ENCODE results near the gene SEMA3A.
"Not testable (repeated sequence)": the region's sequence is repeated elsewhere in the genome, so short reads cannot be mapped to it uniquely, and the experiment has no call there.

Gene SEMA3A

DNA sequence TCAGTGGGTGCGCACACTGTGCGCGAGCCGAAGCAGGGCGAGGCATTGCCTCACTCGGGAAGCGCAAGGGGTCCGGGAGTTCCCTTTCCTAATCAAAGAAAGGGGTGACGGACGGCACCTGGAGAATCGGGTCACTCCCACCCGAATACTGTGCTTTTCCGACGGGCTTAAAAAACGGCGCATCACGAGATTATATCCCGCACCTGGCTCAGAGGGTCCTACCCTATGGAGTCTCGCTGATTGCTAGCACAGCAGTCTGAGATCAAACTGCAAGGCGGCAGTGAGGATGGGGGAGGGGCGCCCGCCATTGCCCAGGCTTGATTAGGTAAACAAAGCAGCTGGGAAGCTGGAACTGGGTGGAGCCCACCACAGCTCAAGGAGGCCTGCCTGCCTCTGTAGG, 44.2 kb downstream of the SEMA3A start:
- not testable (repeated sequence) for DNase-seq

DNA sequence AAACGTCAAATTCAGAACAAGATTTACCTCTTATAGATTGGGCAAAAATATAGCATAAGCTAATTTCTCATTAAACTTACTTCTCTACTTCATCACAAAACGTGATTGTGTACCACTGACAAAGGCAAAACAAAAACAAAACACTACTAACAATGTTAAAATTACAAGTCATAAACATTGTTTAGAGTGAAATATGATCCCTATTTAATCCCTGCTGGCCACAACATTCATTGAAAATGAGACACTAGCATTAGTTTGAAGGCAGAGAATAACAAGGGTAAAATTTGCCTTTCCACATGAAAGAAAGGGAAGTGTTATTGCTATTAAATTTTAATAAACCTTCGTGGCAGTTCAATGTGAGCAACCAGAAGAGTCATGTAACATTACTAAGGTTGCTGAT, 45.0 kb downstream of the SEMA3A start:
- no peak for DNase-seq

DNA sequence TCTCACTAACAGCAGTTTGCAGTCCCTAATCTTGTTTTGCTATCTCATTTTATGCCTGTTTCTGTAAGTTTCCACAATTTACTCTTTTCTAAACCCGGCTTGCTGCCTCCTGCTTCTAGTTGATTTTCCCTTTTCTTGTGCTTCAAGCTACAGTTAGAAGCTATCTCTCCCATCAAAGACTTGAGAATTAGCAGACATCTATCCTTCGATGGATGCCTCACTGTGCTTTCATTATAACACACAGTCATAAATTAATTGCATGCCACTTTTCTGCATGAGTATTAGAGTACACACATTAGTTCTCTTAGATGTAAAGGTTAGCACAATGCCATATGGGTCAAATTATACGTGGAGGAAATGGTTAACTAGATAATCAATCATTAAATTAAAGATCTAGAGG, 48.7 kb downstream of the SEMA3A start:
- DNase-seq = no peak

DNA sequence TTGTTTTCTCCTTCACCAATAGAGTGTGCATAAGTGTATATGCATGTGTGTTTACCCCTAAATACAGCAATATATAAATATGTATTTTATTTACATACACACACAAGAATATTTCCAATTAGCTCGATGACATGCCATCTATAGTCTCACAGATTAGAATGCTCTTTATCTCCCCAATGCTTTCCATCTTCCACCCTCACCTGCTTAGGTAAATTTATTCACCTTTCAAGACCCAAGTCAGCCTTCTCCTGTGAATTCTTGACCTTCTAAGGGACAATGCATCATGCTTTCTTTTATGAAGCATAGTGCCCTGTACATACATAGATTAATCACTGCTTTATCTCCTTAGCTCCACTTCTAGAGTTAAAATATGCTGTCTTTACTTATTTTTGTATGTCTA, 49.7 kb downstream of the SEMA3A start:
- no peak for DNase-seq

DNA sequence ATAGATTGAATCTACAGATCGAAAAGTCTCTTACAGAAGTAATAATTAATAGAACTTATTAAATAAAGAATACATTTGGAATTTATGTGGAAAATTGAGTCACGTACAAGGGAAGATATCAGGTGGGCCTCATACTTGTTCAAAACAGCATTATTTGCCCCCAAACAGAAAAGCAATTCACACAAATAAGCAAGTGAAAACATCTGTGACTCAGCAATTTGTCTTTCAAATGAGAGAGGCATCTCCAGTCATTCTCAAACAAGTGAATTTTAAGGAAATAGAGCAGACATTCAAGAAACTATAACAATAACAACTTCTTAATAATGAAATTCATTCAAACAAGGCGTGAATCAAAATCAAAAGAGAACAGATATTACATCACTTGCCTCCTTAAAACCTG, 50.1 kb downstream of the SEMA3A start:
- DNase-seq = no peak

DNA sequence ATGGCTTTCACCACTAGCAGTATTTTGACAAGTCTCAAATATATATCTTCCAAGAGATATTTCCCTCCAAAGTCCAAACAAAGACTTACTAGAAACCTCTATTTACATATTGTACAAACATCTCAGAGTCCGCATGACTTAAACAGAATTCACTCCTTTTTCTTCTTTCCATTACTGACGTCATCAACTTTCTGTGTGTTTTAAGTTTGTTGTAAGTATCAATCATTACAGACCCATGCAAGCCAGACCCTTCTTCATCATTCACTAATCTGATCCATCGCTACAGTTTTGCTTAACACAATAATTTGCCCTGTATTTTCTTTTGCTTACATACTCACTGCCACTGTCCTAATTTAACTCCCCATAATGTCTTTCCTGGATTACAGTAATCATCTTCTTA, 51.9 kb downstream of the SEMA3A start:
- DNase-seq = no peak

DNA sequence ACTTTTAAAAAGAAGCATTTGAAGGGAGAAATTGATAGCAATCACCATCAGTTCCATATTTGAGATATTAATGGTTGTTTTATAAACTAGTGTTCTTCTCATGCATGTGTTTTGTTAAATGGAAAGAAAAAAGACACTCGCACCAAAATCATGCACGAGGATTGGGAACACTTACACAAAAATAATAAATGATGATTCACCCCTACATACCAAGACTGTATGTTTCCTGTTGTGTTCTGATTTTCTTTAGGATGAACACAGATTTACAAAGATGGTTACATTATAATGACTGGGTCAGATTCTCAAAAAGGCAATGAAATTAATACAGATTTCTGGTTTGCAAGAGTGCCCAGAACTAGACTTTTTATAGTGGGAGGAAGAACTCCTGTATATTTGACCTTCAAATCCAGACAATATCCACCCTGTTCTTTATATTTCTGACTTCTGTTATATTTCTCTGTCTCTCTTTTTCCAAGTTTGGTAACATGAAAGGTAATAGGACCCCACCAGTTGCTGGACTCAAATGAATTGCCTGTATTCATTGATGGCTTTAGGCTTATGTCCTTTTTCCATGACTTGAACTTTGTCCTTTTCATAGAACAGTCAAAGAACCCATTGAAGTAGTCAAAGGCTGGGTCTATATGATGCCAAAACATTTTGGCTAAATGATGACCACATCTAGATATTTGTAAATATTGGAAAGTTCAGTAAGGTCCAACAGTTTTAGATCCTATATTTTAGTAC, 54.4 kb downstream of the SEMA3A start:
- DNase-seq = no peak

DNA sequence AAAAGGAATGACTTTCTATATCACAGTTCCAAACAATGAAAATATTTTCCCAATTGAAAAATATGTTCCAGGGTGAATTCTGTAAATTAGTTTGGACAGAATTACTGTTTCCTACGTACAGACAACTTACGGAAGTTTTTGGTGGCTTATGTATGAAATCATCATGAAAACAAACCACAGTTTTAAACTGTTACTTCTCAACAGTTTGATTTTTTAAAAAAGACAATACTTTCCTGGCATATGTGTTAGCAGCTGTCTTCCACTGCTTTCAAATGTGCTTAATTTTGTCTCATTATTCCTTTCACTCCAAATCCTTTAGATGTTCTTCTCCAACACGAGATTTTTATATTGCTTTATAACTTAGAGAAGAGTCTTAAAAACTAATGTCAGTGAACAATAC, 56.2 kb downstream of the SEMA3A start:
- no peak for DNase-seq

DNA sequence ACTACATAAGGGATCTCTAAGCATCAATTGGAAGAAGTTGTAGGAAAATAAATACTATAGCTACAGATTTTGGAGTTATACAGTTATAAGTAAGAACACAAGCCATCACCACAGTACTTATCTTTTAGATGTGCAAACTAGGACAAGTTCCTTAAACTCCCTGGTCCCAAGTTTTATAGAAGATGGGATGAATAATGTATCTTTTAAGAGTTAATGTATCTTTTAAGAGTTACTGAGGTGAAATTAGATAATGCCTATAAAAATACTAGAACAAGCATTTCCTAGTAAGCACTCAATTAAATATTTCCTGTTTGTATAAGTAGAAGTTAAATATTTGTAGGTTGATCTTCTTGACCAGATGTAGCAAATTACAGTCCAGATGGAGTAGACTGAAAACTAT, 56.8 kb downstream of the SEMA3A start:
- no peak for DNase-seq

DNA sequence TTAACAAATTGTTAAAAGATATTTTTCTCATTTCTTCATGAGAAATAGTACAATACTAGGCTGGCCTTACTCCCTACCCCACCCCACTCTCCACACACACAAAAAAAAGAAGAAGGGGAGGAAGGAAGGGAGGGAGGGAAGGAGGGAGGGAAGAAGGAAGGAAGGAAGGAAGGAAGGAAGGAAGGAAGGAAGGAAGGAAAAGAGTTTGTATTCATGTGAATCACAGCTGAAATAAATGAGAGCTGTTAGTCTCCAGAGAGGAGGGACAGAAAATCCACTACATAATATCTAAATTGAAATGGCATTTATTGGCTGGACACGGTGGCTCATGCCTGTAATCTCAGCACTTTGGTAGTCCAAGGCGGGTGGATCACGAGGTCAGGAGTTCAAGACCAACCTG, 57.8 kb downstream of the SEMA3A start:
- no peak for DNase-seq

DNA sequence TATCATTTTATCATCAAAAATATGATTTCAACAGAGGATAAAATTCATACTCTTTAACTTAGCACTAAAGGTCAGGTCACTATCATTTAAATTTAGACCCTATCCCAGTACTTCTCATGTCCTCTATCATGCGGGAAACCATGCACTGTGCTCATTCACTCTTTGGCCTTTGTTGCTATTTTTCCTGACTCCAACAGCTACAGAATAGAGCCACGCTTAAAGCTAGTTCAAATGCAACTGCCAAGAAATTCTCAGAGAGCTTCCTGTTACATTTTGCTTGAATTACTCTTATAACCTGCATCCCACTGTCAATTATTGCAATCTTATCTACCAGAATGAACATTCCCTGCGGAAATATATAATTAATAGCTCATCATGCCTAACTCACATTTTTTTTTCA, 58.3 kb downstream of the SEMA3A start:
- DNase-seq = no peak

DNA sequence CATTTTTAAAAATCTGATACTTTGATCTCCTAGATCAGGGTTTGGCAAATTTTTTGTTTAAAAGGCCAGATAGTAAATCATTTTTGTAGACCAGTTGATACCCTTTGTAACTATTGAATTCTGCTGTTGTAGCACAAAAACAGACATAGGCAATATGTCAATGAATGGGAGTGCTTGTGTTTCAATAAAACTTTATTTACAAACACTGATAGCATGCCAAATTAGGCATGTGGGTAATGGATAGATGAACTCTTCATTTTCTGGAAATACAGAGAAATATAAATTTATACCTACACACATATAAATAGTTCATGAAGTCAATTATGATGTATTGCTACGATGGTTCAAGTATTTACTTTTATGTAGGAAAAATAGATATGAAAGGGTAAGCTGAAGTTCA, 60.4 kb downstream of the SEMA3A start:
- no peak for DNase-seq

DNA sequence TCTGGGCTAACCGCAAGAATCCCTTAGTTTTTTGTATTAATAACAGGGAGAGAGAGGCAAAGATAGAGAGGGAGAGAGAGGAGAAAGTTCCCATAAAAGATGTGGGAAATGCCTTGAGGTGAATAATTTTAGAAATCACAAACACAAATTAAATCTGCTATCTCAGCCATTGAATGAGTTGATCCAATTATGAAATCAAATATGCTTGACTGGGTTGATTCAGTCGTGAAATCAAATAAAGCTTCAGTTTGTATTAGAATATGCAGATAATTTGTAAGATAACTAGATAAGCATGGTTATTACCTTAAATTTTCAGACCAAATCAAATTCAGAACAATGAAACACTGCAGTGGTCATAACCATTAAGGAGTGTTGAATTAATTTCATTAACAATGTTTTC, 68.9 kb downstream of the SEMA3A start:
- DNase-seq = no peak

DNA sequence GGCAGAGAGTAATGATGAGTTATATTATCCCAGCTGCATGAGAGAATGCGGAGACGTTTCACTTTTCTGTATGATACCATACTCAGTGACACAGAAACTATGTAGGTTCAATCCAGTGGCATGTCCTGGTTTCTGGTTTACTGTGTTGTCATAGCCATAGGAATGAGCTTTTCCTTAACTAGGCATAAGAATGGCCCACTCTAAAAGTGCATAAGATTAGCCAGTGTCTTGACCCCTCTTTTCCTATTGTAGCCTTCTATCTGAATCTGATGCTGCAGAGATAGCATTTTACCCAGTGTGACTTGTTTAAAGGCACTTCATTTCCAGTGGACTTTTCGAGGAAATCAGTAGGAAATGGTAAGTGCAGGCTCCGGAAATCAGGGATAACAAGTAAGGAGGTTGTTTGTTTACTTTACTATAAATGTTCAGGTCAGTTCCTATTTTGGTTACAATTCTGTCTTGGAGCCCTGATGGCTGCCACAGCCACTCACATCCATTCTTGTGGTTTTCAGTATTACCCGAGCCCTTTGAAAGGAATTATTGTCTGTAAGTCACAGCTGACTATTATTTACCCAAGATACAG, 70.5 kb downstream of the SEMA3A start:
- DNase-seq = no peak

DNA sequence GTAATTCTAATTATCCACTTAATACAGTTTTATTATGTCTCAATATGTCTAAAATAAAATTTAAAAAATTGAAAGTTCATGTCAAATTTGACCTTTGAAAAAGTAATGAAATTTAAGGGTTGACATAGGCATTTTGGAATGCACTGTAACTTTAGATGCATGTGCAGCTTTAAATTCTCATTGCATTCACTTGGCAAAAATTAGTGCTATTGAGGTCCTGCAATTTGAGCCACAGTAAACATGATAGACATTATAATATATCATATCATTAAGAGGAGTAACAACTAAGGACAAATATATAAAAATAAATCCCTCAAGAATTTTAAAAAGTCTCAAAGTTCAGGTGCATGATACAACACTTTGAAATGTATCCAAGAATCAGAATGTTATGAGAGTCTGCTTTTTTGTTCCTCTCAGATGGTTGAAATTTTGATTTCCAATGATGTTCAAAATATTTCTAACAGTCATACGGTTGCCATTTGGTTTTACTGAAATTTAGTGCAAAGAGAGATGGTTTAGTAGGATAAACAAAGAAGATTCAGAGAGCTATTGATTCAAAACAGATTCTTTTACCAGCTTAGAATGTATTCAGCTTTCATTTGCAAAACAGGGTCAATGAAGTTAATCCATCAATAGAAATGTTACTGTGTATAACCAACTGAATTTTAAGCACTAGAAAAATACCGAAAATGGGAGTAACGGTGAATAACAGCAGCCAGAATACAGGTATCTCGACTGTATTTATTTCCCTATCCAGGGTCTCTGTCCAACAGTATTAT, 71.8 kb downstream of the SEMA3A start:
- no peak for DNase-seq

DNA sequence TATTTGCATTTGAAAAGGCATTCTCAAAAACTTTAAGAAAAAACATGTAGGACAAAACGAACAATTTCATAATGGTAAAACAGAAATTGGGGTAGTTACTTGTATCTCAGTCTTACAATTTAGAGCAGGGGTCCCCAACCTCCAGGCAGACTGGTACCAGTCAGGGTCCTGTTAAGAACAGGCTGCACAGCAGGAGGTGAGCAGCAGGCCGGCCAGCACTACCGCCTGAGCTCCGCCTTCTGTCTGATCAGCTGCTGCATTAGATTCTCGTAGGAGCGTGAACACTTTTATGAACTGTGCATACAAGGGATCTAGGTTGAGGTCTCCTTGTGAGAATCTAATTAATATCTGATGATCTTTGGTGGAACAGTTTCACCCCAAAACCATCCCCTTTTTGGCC, 77.3 kb downstream of the SEMA3A start:
- no peak for DNase-seq

DNA sequence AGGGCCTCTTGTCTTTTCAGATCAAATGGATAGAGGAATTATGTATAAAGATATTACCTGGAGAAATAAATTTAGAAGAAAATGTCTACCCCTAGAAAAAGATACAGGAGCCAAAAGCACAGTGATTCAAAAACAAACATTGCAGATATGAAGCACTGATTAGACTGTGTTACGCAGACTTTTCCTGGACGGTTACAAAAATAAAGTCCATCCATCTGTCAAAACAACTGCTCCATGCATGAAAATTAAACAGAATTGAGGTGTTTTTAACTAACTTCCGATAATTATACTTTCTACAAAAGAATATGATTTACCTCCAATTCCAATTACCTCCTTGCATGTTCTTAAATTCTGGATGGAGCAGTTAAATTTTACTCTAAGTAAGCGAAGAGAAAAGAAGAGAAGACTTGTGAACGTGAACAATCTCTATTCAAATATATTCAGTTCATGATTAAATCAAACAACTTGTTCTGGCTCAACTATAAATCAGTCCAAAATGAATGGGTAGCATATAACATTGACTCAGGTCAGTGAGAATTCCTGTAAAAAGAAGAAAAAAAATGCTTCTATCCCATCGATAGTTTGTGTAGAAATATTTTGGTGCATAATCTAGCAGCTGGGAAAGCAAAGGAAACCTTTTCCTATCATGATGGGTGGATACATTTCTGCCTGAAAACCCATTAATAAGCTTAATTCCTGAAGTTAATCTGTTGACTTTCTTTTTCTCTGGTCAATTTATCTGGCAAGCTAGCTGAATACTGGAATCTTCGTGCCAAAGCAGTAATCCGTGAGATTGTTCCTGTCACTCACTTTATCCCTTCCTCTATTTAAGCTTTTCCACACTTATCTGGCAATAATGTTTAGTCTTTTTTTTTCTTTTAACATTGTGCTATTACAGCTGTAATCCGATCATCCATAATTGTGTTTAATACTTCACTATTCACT, 80.4 kb downstream of the SEMA3A start:
- DNase-seq = no peak

DNA sequence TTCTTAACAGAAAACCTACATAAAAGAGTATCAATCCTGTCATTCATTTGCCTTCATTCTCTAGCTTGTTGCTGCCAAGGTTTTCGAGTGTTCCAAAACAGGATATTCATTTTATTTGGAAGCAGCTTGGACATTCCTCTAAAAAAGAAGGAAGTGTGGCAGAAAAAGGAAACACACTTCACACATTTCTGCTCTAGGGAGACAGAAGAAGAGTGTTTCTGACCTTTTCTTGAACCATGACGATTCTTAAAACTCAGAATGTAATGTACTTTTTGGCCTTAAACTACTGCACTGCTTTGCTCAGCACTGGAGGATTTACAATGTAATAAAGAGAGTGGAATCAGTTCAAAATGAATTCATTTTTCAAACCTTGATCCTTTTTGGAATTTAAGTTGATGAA, 81.3 kb downstream of the SEMA3A start:
- no peak for DNase-seq

DNA sequence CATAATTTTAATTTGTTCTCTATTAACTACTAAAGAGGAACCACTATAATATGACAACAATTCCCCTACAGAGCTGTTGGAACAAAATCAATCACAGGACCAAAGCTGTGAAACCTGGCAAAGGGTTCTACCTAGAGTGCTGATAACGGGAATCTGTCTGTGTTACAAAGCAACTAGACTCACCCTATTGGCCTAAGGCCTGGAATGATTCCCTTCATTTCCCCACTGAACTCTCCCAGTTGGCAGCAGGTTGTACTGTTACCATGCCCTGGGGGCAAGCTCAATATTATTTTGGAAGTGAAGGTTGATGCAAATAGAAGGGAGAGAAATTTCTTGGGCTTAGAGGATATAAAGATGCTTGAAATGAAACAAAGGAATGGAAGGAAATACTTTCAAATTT, 81.8 kb downstream of the SEMA3A start:
- DNase-seq = no peak

DNA sequence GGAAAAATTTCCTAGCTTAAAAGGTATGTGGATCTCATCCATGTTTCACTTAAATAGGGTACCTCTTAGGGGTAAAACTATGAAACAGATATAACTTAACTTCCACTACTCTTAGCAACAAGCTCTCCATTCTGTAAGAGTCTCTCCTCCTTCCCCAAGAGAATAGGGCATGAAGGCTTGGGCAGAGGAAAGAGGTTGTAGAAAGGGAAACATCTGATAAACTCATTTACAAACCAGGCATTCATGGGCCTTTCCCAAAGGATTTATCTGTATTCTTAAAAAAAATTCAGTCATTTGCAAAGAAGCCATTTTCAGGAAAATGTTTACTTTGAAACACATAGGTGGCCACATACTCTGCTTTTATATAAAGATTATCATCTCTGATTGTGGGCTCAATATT, 82.7 kb downstream of the SEMA3A start:
- DNase-seq = no peak

DNA sequence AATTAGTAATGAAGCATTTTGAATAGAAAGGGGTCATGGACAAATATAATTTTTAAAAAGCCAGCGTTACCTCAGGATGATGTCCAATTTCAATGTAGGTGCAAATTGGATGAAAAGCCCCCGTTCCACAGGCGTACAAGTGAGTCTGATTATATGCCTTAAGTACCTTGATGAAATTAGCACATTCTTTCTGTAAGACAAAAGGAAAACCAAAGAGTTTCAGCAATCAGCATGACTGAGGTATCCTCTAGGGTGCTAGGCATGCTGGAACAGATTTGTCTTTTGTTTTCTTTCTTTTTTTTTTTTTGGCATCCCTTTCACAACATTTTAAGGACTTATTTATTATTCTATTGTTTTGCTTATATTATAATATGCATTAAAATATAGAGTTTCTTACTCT, 84.2 kb downstream of the SEMA3A start:
- no peak for DNase-seq

DNA sequence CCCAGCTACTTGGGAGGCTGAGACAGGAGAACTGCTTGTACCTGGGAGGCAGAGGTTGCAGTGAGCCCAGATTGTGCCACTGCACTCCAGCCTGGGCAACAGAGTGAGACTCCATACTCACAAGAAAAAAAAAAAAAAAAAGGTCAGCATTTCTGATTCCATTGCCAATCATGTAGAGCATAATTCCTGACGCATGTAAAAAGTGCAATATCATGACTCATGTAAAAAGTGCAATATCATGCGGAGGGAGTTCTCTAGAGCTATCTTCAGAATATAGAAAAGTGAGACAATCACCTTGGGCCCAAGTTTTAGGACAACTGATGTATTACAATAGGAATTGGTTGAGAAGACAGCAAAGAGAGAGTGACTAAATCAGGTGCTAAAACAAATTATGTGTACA, 85.8 kb downstream of the SEMA3A start:
- DNase-seq = no peak

DNA sequence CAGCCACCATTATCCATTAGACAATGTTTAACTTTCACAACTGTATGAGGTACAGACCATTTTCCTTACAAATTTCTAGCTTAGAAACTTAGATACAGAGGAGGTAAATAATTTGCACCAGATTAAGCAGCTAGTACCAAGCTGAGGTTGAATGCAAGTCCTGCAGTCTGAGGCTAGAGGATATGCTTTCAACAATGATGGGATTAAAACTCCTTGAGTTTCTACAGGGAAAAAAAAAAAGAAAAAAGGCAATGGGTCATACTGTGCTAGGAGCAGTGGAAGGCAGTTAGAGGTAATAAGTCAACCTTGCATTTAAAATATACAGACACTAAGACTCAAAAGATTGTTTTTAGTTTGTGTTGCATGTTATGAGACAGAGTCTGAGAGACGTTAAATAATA, 86.5 kb downstream of the SEMA3A start:
- no peak for DNase-seq
